Measurements from ENCODE around the gene MAPKAP1.

Gene MAPKAP1

GRCh38 chr9:125427556-125427955, 279.5 kb downstream of the MAPKAP1 start:
- H3K9me3 ChIP-seq = no peaks in the 10 kb centered on the region
- in situ Hi-C loops (cut with MboI; ENCODE audit: low sequenced_read_pairs) = no loop called here
- H3K4me3 ChIP-seq = no peak overlapping the region
- H3K36me3 ChIP-seq (replicated peaks) = no peaks in the 10 kb centered on the region
- DNase-seq (ENCODE audit: low spot score in 2 of 2) = no peak
- no peaks in the 10 kb centered on the region for H3K4me1 ChIP-seq
- no peaks in the 10 kb centered on the region for H3K27me3 ChIP-seq (ENCODE audit: low read depth)

GRCh38 chr9:125426926-125427325, 280.1 kb downstream of the MAPKAP1 start:
- no peak overlapping the region for H3K4me3 ChIP-seq
- in situ Hi-C loops (cut with MboI; ENCODE audit: low sequenced_read_pairs) = no loop called here

GRCh38 chr9:125425901-125426515, 281.0 kb downstream of the MAPKAP1 start:
- Histone ChIP-seq H3K36me3 (replicated peaks) (no peaks in the 10 kb centered on the region), H3K27me3 (ENCODE audit: low read depth) (no peaks in the 10 kb centered on the region), H3K4me3 (no peak overlapping the region), H3K4me1 (no peaks in the 10 kb centered on the region), H3K9me3 (no peaks in the 10 kb centered on the region)
- in situ Hi-C loops (cut with MboI; ENCODE audit: low sequenced_read_pairs) = no loop called here
- DNase-seq (ENCODE audit: low spot score in 2 of 2) = no peak

More at GRCh38 chr9:125426926-125427325, 280.1 kb downstream of the MAPKAP1 start:
- no peaks in the 10 kb centered on the region for H3K36me3 ChIP-seq (replicated peaks)
- no peaks in the 10 kb centered on the region for H3K27me3 ChIP-seq (ENCODE audit: low read depth)
- DNase-seq (ENCODE audit: low spot score in 2 of 2) = no peak
- no peaks in the 10 kb centered on the region for H3K9me3 ChIP-seq
- no peaks in the 10 kb centered on the region for H3K4me1 ChIP-seq

GRCh38 chr9:125425170-125425897, 281.7 kb downstream of the MAPKAP1 start:
- Histone ChIP-seq H3K36me3 (replicated peaks) (no peaks in the 10 kb centered on the region), H3K27me3 (ENCODE audit: low read depth) (no peaks in the 10 kb centered on the region), H3K9me3 (no peaks in the 10 kb centered on the region), H3K4me1 (no peaks in the 10 kb centered on the region), H3K4me3 (no peak overlapping the region)
- no peak for DNase-seq (ENCODE audit: low spot score in 2 of 2)
- in situ Hi-C loops (cut with MboI; ENCODE audit: low sequenced_read_pairs) = no loop called here

- no peak overlapping the region for H3K4me3 ChIP-seq
- in situ Hi-C loops (cut with MboI; ENCODE audit: low sequenced_read_pairs) = no loop called here
Observed at GRCh38 chr9:125423964-125424363, 283.0 kb downstream of the MAPKAP1 start.

GRCh38 chr9:125422853-125423252, 284.2 kb downstream of the MAPKAP1 start:
- no peaks in the 10 kb centered on the region for H3K4me1 ChIP-seq
- H3K36me3 ChIP-seq (replicated peaks) = no peaks in the 10 kb centered on the region
- H3K27me3 ChIP-seq (ENCODE audit: low read depth) = no peaks in the 10 kb centered on the region
- H3K9me3 ChIP-seq = no peaks in the 10 kb centered on the region
- no peak overlapping the region for H3K4me3 ChIP-seq
- no peak for DNase-seq (ENCODE audit: low spot score in 2 of 2)
- in situ Hi-C loops (cut with MboI; ENCODE audit: low sequenced_read_pairs) = no loop called here

More at GRCh38 chr9:125423964-125424363, 283.0 kb downstream of the MAPKAP1 start:
- H3K9me3 ChIP-seq = no peaks in the 10 kb centered on the region
- no peak for DNase-seq (ENCODE audit: low spot score in 2 of 2)
- H3K27me3 ChIP-seq (ENCODE audit: low read depth) = no peaks in the 10 kb centered on the region
- no peaks in the 10 kb centered on the region for H3K4me1 ChIP-seq
- no peaks in the 10 kb centered on the region for H3K36me3 ChIP-seq (replicated peaks)

- Histone ChIP-seq H3K4me1 (no peaks in the 10 kb centered on the region), H3K36me3 (replicated peaks) (no peaks in the 10 kb centered on the region), H3K9me3 (no peaks in the 10 kb centered on the region), H3K27me3 (ENCODE audit: low read depth) (no peaks in the 10 kb centered on the region), H3K4me3 (no peak overlapping the region)
- in situ Hi-C loops (cut with MboI; ENCODE audit: low sequenced_read_pairs) = no loop called here
- DNase-seq (ENCODE audit: low spot score in 2 of 2) = no peak
Observed at GRCh38 chr9:125421591-125422181, 285.3 kb downstream of the MAPKAP1 start.

- no peak for DNase-seq (ENCODE audit: low spot score in 2 of 2)
- Histone ChIP-seq H3K4me1 (no peaks in the 10 kb centered on the region), H3K4me3 (no peak overlapping the region), H3K9me3 (no peaks in the 10 kb centered on the region), H3K27me3 (ENCODE audit: low read depth) (no peaks in the 10 kb centered on the region), H3K36me3 (replicated peaks) (no peaks in the 10 kb centered on the region)
- in situ Hi-C loops (cut with MboI; ENCODE audit: low sequenced_read_pairs) = no loop called here
Observed at GRCh38 chr9:125421166-125421565, 285.8 kb downstream of the MAPKAP1 start.

GRCh38 chr9:125418404-125418803, 288.6 kb downstream of the MAPKAP1 start:
- Histone ChIP-seq H3K4me3 (no peak overlapping the region), H3K9me3 (no peaks in the 10 kb centered on the region), H3K36me3 (replicated peaks) (no peaks in the 10 kb centered on the region), H3K27me3 (ENCODE audit: low read depth) (no peaks in the 10 kb centered on the region), H3K4me1 (no peaks in the 10 kb centered on the region)
- no peak for DNase-seq (ENCODE audit: low spot score in 2 of 2)
- in situ Hi-C loops (cut with MboI; ENCODE audit: low sequenced_read_pairs) = no loop called here

- Histone ChIP-seq H3K4me3 (no peak overlapping the region), H3K36me3 (replicated peaks) (no peaks in the 10 kb centered on the region), H3K9me3 (no peaks in the 10 kb centered on the region), H3K4me1 (no peaks in the 10 kb centered on the region), H3K27me3 (ENCODE audit: low read depth) (no peaks in the 10 kb centered on the region)
- DNase-seq (ENCODE audit: low spot score in 2 of 2) = no peak
- in situ Hi-C loops (cut with MboI; ENCODE audit: low sequenced_read_pairs) = no loop called here
Observed at GRCh38 chr9:125416517-125416916, 290.5 kb downstream of the MAPKAP1 start.

GRCh38 chr9:125415583-125416460, 291.2 kb downstream of the MAPKAP1 start:
- H3K4me3 ChIP-seq = no peak overlapping the region
- no peaks in the 10 kb centered on the region for H3K27me3 ChIP-seq (ENCODE audit: low read depth)
- no peaks in the 10 kb centered on the region for H3K9me3 ChIP-seq
- in situ Hi-C loops (cut with MboI; ENCODE audit: low sequenced_read_pairs) = no loop called here
- no peaks in the 10 kb centered on the region for H3K4me1 ChIP-seq
- DNase-seq (ENCODE audit: low spot score in 2 of 2) = no peak
- no peaks in the 10 kb centered on the region for H3K36me3 ChIP-seq (replicated peaks)

GRCh38 chr9:125413579-125413978, 293.4 kb downstream of the MAPKAP1 start:
- H3K4me1 ChIP-seq = peaks cover 5% of the 10 kb centered on the region; the same call in 1 of the 2 replicates
- in situ Hi-C loops (cut with MboI; ENCODE audit: low sequenced_read_pairs) = no loop called here
- no peaks in the 10 kb centered on the region for H3K9me3 ChIP-seq
- no peak overlapping the region for H3K4me3 ChIP-seq
- no peak for DNase-seq (ENCODE audit: low spot score in 2 of 2)
- no peaks in the 10 kb centered on the region for H3K36me3 ChIP-seq (replicated peaks)
- H3K27me3 ChIP-seq (ENCODE audit: low read depth) = no peaks in the 10 kb centered on the region

- H3K9me3 ChIP-seq = no peaks in the 10 kb centered on the region
- in situ Hi-C loops (cut with MboI; ENCODE audit: low sequenced_read_pairs) = no loop called here
- no peaks in the 10 kb centered on the region for H3K36me3 ChIP-seq (replicated peaks)
- no peaks in the 10 kb centered on the region for H3K27me3 ChIP-seq (ENCODE audit: low read depth)
- DNase-seq (ENCODE audit: low spot score in 2 of 2) = no peak
- peaks cover 5% of the 10 kb centered on the region; the same call in 1 of the 2 replicates for H3K4me1 ChIP-seq
- H3K4me3 ChIP-seq = no peak overlapping the region
Observed at GRCh38 chr9:125412166-125412565, 294.8 kb downstream of the MAPKAP1 start.
